Neural cell (in vitro differentiated cells): Measurements from ENCODE around the gene GRXCR1. TPM values are rescaled to one million over a fixed set of nuclear protein-coding genes. Genes with fewer than 3 reads are reported as not detected.

Experiments used
- H2AFZ ChIP-seq: fragments of 200-600, 300-800 bp; sonication (generic), shearing (Covaris generic); 2 replicates; pipeline ENCODE4 v1.6.0; 2014; ENCODE audit warnings: low read depth, mild to moderate bottlenecking, antibody characterized with exemption, low read length, moderate library complexity
- H3F3A ChIP-seq: fragments of 200-600 bp; shearing (Covaris generic); 2 replicates; pipeline ENCODE4 v1.6.1; 2016; ENCODE audit warnings: mild to moderate bottlenecking, moderate library complexity, mixed read lengths, antibody characterized with exemption, low read length; ENCODE audit not compliant: insufficient read depth, poor library complexity, severe bottlenecking
- H3K27ac ChIP-seq: fragments of 200-600, 300-800 bp; sonication (generic), shearing (Covaris generic); 2 replicates; pipeline ENCODE4 v1.5.1; 2014; ENCODE audit warnings: mild to moderate bottlenecking, low read length, moderate library complexity
- H3K27me3 ChIP-seq: fragments of 300-800, 200-600 bp; sonication (generic), shearing (Covaris generic); 2 replicates; pipeline ENCODE4 v1.6.0; 2014; ENCODE audit warnings: mild to moderate bottlenecking, low read depth, low read length, moderate library complexity; ENCODE audit not compliant: insufficient read depth
- H3K36me3 ChIP-seq: fragments of 300-800, 200-600 bp; sonication (generic), shearing (Covaris generic); 2 replicates; pipeline ENCODE4 v1.5.1; 2014; ENCODE audit warnings: mild to moderate bottlenecking, antibody characterized with exemption, low read length, moderate library complexity; ENCODE audit not compliant: insufficient read depth
- H3K4me2 ChIP-seq: fragments of 300-800, 200-600 bp; sonication (generic), shearing (Covaris generic); 2 replicates; pipeline ENCODE4 v1.6.0; 2014; ENCODE audit warnings: mild to moderate bottlenecking, low read length
- H3K4me3 ChIP-seq: fragments of 300-800, 200-600 bp; sonication (generic), shearing (Covaris generic); 2 replicates; pipeline ENCODE4 v1.5.1; 2014; ENCODE audit warnings: mild to moderate bottlenecking, low read length, moderate library complexity
- H3K79me2 ChIP-seq: fragments of 200-600 bp; shearing (Covaris generic); replicated peaks from 2 replicates; pipeline ENCODE4 v1.6.0; 2014; ENCODE audit warnings: mild to moderate bottlenecking, low read length, moderate library complexity; ENCODE audit not compliant: insufficient read depth
- H3K9ac ChIP-seq: fragments of 300-800, 200-600 bp; sonication (generic), shearing (Covaris generic); 2 replicates; pipeline ENCODE4 v1.6.1; 2016; ENCODE audit warnings: mild to moderate bottlenecking, low read length, mixed read lengths
- H3K9me2 ChIP-seq: fragments of 200-600 bp; shearing (Covaris generic); 2 replicates; pipeline ENCODE4 v1.6.1; 2016; ENCODE audit warnings: mild to moderate bottlenecking, low read length, mixed read lengths; ENCODE audit not compliant: insufficient read depth
- H3K9me3 ChIP-seq: fragments of 200-600, 300-800 bp; sonication (generic), shearing (Covaris generic); 2 replicates; pipeline ENCODE4 v1.6.1; 2016; ENCODE audit warnings: mild to moderate bottlenecking, mixed run types, low read length, moderate library complexity, mixed read lengths
- H4K20me1 ChIP-seq: fragments of 200-600 bp; shearing (Covaris generic); 2 replicates; pipeline ENCODE4 v1.6.1; 2016; ENCODE audit warnings: mild to moderate bottlenecking, mixed run types; ENCODE audit not compliant: insufficient read depth
- EP300 ChIP-seq: fragments of 450-650 bp; conservative IDR thresholded peaks from 2 replicates; pipeline ENCODE4 v1.6.1; 2014; ENCODE audit warnings: antibody characterized with exemption, mild to moderate bottlenecking, moderate library complexity; ENCODE audit not compliant: poor library complexity, severe bottlenecking
- EZH2 ChIP-seq: fragments of 200-600, 300-800 bp; shearing (Covaris generic), sonication (generic); IDR thresholded peaks from 2 replicates; pipeline ENCODE4 v1.6.1; 2014; ENCODE audit warnings: antibody characterized with exemption, low read length, borderline replicate concordance, mild to moderate bottlenecking; ENCODE audit not compliant: insufficient read depth, poor library complexity, severe bottlenecking
- RAD21 ChIP-seq: fragments of 450-650 bp; conservative IDR thresholded peaks from 2 replicates; pipeline ENCODE4 v1.6.1; 2014; ENCODE audit warnings: antibody characterized with exemption, mild to moderate bottlenecking, moderate library complexity
- TAF1 ChIP-seq: IDR thresholded peaks from 2 replicates; pipeline ENCODE4 v1.6.1; 2012; ENCODE audit warnings: low read depth
- polyA plus RNA-seq: library from polyadenylated mRNA; depleted of rRNA; stranded (reverse); fragments of >200 nt; gene quantifications from 2 replicates; pipeline ENCODE4 v1.2.3, GENCODE V29; 2014
- small RNA-seq, 3 experiments: library from RNA; depleted of rRNA; stranded (forward); fragments of <200 nt; gene quantifications; one replicate each; pipeline ENCODE3, GENCODE V24; 2012
- TF ChIP-seq, protein P1 (sequence below): fragments of 450-650 bp; IDR thresholded peaks from 2 replicates; pipeline ENCODE4 v1.5.1; 2014; ENCODE audit warnings: antibody characterized with exemption, mild to moderate bottlenecking, moderate library complexity; ENCODE audit not compliant: poor library complexity, severe bottlenecking
- TF ChIP-seq, protein P2 (sequence below): IDR thresholded peaks from 2 replicates; pipeline ENCODE4 v1.6.1; 2012; ENCODE audit warnings: borderline replicate concordance

GRXCR1 gene
- polyA plus RNA-seq, 1 donor from 2014 or later, result not detected

DNA sequence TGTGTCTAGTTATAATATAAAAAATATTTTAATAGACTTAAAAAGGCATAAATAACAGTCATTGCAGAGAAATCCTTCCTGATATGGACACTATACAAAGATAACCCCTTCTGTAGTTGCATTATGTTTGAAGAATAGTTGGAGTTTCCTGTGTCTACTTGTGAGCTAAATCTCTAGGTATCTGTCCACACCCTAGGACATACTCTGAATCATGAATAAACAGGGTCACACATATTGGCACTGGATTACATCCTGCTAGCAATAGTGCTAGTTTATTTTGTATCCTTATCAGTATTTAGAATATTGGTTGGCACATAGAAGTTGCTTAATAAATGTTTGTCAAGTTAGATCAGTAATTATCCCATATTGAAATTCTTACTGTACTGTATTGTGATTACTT is 173.9 kb downstream of the GRXCR1 start:
- Histone ChIP-seq H3K27me3 (no peaks in the 10 kb centered on the region), H3K4me3 (no peak overlapping the region), H3K79me2 (no peaks in the 10 kb centered on the region), H3K36me3 (no peaks in the 10 kb centered on the region), H3K9me3 (no peaks in the 10 kb centered on the region), H2AFZ (no peak overlapping the region), H3K27ac (no peak overlapping the region), H3F3A (no peaks in the 10 kb centered on the region), H3K9me2 (no peaks in the 10 kb centered on the region), H3K9ac (no peak overlapping the region), H4K20me1 (no peaks in the 10 kb centered on the region), H3K4me2 (no peak overlapping the region)
- no peak for TF ChIP-seq EZH2
- TF ChIP-seq, protein P1, sequence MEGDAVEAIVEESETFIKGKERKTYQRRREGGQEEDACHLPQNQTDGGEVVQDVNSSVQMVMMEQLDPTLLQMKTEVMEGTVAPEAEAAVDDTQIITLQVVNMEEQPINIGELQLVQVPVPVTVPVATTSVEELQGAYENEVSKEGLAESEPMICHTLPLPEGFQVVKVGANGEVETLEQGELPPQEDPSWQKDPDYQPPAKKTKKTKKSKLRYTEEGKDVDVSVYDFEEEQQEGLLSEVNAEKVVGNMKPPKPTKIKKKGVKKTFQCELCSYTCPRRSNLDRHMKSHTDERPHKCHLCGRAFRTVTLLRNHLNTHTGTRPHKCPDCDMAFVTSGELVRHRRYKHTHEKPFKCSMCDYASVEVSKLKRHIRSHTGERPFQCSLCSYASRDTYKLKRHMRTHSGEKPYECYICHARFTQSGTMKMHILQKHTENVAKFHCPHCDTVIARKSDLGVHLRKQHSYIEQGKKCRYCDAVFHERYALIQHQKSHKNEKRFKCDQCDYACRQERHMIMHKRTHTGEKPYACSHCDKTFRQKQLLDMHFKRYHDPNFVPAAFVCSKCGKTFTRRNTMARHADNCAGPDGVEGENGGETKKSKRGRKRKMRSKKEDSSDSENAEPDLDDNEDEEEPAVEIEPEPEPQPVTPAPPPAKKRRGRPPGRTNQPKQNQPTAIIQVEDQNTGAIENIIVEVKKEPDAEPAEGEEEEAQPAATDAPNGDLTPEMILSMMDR, result no peak
- no peak for TF ChIP-seq RAD21

DNA sequence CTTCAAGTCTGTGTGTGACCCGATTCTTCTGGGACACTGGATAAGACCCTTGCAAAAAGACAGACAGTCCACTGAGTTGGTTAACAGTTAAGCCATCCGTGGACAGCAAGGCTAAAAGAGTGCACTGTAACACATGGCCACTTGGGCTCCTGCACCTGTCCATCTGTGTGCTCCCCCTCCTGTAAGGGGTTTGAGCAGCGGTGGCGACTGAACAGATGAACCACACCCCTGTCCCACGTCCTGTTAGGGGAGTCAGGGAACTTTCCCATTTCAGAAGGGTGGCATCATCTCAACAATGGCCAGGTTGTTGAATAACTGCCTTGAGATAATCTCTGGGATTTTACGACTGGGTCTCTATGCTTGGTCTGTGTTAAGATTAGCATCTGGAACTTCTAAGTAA is 178.6 kb downstream of the GRXCR1 start:
- Histone ChIP-seq H3K4me2 (no peak overlapping the region), H3K4me3 (no peak overlapping the region), H3K9me3 (no peaks in the 10 kb centered on the region), H3K36me3 (no peaks in the 10 kb centered on the region), H3K27ac (no peak overlapping the region), H4K20me1 (no peaks in the 10 kb centered on the region), H3K9ac (no peak overlapping the region), H2AFZ (no peak overlapping the region), H3F3A (no peaks in the 10 kb centered on the region), H3K9me2 (no peaks in the 10 kb centered on the region), H3K27me3 (no peaks in the 10 kb centered on the region), H3K79me2 (no peaks in the 10 kb centered on the region)
- TF ChIP-seq TAF1 (no peak), EP300 (no peak)
- TF ChIP-seq, protein P2, sequence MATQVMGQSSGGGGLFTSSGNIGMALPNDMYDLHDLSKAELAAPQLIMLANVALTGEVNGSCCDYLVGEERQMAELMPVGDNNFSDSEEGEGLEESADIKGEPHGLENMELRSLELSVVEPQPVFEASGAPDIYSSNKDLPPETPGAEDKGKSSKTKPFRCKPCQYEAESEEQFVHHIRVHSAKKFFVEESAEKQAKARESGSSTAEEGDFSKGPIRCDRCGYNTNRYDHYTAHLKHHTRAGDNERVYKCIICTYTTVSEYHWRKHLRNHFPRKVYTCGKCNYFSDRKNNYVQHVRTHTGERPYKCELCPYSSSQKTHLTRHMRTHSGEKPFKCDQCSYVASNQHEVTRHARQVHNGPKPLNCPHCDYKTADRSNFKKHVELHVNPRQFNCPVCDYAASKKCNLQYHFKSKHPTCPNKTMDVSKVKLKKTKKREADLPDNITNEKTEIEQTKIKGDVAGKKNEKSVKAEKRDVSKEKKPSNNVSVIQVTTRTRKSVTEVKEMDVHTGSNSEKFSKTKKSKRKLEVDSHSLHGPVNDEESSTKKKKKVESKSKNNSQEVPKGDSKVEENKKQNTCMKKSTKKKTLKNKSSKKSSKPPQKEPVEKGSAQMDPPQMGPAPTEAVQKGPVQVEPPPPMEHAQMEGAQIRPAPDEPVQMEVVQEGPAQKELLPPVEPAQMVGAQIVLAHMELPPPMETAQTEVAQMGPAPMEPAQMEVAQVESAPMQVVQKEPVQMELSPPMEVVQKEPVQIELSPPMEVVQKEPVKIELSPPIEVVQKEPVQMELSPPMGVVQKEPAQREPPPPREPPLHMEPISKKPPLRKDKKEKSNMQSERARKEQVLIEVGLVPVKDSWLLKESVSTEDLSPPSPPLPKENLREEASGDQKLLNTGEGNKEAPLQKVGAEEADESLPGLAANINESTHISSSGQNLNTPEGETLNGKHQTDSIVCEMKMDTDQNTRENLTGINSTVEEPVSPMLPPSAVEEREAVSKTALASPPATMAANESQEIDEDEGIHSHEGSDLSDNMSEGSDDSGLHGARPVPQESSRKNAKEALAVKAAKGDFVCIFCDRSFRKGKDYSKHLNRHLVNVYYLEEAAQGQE, result no peak
- TF ChIP-seq, protein P1, result no peak

Small RNA genes lying within 50 kb of the gene (small RNA-seq; reads per million reads assigned to genes)
- gene RN7SKP82, result 0 reads per million in 3 experiments

Other genes with a start within 250 kb of the GRXCR1 start
- gene ATP8A1, start 235.6 kb upstream of the GRXCR1 start, polyA plus RNA-seq, result 41.8 and 45.8 TPM in 2 replicates